ENCODE measurements around the gene ITPR1.

- TF ChIP-seq TEAD4 (IDR thresholded peaks at IDR 0.05; ENCODE audit: borderline replicate concordance, insufficient read depth) (no peak), RXRA (IDR thresholded peaks at IDR 0.05; ENCODE audit: borderline replicate concordance, low read depth) (no peak), SMC3 (IDR thresholded peaks at IDR 0.05; ENCODE audit: low read depth, low read length) (no peak), REST (IDR thresholded peaks at IDR 0.05; ENCODE audit: low read depth, low read length) (no peak), CTCF (IDR thresholded peaks at IDR 0.05) (no peak), RFX5 (IDR thresholded peaks at IDR 0.05; ENCODE audit: low read length) (no peak), MAX (IDR thresholded peaks at IDR 0.05; ENCODE audit: low read depth) (no peak), EP300 (IDR thresholded peaks at IDR 0.05; ENCODE audit: borderline replicate concordance in 1 of 2, low read depth in 1 of 2, low read length in 1 of 2) (no peak), POLR2AphosphoS5 (IDR thresholded peaks at IDR 0.05; ENCODE audit: low read depth, low read length) (no peak), FOXM1 (IDR thresholded peaks at IDR 0.05; ENCODE audit: low read depth) (no peak), SIN3A (IDR thresholded peaks at IDR 0.05; ENCODE audit: borderline replicate concordance, low read depth, low read length) (no peak), FOXJ3 (CRISPR knock-in tag; IDR thresholded peaks at IDR 0.05) (no peak), GABPA (IDR thresholded peaks at IDR 0.05; ENCODE audit: low read depth) (no peak), ELF1 (IDR thresholded peaks at IDR 0.05) (no peak)
These were observed 363.4 kb downstream of the ITPR1 start for GRCh38 chr3:4856564-4856963.

Measured in SK-N-SH (cell line).